Activated T-cell treated with anti-CD3 and anti-CD28 coated beads, Interleukin-2, amount 50 U/mL, for 1 hour (primary cell): Measurements from ENCODE around the gene SHISA9.

Experiments used
- DNase-seq: peaks from one replicate; pipeline ENCODE4 v3.0.0-alpha.2; 2020

The SHISA9 gene

GRCh38 chr16:13205352-13205751 lies 304.0 kb downstream of the SHISA9 start:
- no peak for DNase-seq

GRCh38 chr16:13206606-13207005 lies 305.2 kb downstream of the SHISA9 start:
- DNase-seq = no peak

- no peak for DNase-seq
These were observed 305.8 kb downstream of the SHISA9 start for GRCh38 chr16:13207151-13207550.

DNA sequence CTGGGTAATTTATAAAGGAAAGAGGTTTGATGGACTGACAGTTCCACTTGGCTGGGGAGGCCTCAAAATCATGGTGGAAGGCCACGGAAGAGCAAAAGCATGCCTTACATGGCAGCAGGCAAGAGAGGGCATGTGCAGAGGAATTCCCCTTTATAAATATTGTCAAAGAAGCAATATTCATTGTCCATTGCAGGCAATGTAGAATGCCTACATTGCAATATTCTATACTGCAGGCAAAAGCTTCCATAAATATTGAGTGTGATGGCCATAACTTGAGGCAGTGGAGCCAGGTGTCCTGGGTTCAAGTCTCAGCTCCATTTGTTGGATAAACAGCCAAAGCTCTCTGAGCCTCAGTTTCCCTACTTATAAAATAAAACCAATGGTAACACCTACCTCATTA lies 322.3 kb downstream of the SHISA9 start:
- no peak for DNase-seq

DNA sequence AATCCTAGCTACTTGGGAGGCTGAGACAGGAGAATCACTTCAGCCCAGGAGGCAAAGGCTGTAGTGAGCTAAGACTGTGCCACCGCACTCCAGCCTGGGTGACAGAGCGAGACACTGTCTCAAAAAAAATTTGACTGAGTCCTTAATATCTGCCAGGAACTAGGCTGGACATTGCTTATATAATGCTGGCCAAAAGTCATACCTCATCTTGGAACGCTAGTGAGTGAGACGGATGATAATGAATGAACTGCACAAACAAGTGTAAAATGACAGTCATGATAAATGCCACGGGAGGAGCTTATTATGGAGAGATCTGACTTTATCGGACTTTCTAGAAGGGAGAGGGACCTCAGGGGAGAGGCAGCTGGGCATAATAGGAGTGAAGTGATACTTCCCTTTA lies 327.6 kb downstream of the SHISA9 start:
- DNase-seq = no peak

- DNase-seq = no peak
These were observed 330.0 kb downstream of the SHISA9 start for GRCh38 chr16:13231365-13231764.

GRCh38 chr16:13234999-13235398 lies 333.6 kb downstream of the SHISA9 start:
- DNase-seq = no peak

DNA sequence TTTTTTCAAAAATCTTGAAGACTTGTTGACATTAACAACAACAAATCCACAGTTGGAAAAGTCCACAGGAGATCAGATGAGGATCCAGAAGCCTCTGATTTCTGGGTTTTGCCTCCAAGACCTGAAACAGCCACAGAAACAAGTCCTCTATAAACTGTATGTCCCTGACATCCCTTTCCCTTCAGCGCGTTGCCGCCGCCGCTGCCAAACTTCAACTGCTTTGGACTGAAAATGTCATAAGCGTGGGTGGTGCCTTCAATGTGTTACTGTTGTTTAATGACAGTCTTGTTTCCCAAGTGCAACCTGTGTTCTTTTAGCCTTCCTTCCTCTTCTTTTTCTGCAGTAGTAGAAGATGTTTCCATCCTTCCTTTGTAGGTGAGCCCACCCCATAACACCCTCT lies 334.9 kb downstream of the SHISA9 start:
- DNase-seq = no peak

DNA sequence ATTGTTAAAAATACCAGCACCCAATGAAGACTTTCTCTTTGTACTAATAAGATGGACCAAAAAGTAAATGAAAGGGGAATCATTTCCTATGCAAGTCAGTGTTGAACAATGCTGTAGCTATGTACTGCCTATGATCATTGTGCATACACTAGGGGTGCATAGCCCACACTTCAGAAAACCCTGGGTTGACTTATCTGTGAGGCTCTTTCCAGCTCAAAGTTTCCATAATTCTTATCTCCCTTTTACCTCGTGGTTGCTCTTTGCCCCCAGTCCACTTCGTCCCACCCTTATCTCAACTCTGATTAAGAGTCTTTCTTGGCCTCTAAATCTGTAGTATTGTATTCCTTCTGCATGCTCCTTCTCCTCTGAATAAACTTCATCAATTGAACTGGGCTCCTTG lies 336.8 kb downstream of the SHISA9 start:
- no peak for DNase-seq

DNA sequence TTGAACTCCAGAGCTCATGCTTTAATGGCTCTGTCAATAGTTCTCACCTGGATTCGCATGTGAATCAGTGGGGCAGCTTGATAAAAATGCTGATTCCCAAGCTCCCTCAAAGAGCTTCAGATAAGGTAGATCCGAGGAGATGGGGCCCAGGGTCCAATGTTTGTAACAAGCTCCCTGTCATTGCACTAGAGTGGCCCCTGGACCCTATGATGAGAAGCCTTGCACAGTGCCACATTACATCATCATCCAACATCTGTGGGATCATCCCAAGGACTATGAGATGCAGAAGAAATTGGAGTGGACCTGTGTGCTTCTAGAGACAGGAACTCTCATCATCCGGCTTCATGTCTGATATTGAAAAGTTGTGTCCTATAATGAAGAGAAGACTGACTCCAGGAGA lies 340.8 kb downstream of the SHISA9 start:
- DNase-seq = no peak

GRCh38 chr16:13244770-13245169 lies 343.4 kb downstream of the SHISA9 start:
- no peak for DNase-seq

DNA sequence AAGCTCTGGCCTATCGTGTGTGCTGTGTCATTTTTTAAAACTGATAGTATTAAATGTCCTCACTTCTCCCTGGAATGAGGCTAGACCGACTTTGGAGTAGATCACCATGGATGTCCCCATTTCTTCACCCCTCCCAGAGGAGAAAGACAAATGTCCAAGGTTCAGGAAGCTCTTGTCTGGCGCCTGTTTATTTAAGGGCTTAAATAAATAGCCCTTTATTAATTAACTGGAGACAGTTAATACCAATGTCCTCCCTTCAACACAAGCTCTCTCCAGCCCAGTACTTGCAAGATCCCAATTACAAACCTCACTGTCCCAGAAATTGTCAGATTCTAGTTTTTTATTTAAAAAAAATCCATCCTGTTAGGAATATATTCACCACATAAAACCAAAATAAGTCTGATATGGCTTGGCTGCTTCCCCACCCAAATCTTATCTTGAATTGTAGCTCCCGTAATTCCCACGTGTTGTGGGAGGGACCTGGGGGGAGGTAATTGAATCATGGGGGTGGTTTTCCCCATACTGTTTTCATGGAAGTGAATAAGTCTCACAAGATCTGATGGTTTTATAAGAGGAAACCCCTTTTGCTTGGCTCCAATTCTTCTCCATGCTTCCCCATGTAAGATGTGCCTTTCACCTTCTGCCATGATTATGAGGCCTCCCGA lies 344.4 kb downstream of the SHISA9 start:
- no peak for DNase-seq

GRCh38 chr16:13254998-13255614 lies 353.7 kb downstream of the SHISA9 start:
- DNase-seq = no peak

DNA sequence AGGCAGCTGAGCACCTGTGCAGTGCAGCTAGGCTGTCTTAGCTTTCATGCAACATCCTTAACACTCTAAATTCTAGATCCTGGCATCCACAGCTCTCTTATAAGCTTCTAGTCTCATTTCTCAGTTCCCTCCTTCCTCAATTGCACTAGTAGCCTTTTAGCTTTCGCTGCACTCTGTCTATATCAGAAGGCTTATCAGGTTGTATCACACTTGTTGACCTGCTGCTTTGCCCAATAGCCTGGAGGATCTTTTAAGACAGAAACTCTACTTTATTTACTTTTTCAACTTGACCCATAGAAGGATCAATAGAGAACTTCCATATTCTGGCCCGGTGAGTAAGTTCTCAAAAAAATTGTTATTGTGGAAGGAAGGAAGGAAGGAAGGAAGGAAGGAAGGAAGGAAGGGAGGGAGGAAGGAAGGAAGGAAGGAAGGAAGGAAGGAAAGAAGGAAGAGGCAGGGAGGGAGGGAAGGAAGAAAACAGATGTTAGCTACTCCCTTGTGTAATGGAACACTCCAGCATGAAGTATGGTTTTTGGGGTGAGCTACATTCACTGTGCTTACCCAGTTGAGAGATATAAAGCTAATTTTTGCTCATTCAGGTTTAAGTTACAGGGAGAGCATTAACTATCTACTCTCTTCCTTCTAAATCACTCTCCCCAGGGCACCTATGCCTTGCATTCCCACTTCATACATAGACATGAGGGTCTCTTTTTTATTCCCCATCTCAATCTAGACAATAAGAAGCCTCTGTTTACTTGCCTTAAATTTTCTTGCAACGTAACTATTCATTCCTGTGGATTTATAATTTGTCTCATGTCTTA lies 361.1 kb downstream of the SHISA9 start:
- no peak for DNase-seq

DNA sequence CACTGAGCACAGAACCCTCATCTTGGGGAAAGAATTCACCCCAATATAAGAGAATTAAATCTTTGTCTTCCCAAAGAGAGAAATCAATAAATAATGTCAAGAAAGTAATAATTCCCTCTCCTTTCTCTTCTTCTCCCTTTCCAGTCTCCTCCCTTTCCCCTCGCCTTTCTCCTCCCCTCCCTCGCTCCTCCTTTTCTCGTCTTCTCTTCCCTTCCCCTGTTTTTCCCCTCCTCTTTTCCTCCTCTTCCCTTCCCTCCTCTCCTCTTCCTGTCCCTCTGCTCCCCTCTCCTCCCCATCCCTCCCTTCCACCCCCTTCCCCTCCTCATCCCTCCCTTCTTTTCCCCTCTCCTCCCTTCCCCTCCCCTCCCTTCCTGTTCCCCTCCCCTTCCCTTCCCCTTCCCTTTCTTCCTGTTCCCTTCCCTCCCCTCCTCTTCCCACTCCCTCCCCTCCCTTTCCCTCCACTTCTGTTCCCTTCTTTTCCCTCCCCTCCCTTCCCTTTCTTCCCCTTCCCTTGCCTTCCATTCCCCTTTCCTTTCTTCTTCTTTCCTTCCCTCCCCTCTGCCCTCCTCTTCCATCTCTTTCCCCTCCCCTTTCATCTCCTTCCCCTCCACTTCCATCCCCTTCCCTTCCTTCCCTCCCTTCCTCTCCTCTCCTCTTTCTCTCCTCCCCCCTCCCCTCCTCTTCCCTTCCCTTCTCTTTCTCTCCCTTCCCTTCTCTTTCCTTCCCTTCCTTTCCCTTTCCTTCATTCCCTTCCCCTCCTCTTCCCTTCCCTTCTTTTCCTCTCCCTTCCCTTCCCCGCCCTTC lies 363.6 kb downstream of the SHISA9 start:
- DNase-seq = no peak

DNA sequence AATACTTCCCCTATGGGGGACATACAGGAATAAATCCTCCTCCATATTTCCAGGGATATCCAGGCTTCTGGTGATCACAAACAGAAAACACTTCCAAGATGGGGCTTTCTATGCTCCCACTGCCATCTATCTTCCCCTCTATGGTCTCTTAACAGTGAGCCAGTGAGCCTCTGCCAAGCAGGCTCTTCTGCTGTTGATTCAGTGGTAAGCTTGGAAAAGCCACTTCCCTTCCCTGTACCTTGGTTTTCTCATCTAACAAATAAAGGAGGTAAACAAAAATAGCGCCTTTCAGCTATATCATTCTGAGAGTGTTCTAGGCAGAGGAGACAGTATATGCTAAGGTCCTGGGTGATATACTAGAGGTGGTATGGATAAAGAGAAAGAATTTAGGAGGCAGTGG lies 368.0 kb downstream of the SHISA9 start:
- no peak for DNase-seq

- no peak for DNase-seq
These were observed 368.6 kb downstream of the SHISA9 start for GRCh38 chr16:13269905-13270528.

DNA sequence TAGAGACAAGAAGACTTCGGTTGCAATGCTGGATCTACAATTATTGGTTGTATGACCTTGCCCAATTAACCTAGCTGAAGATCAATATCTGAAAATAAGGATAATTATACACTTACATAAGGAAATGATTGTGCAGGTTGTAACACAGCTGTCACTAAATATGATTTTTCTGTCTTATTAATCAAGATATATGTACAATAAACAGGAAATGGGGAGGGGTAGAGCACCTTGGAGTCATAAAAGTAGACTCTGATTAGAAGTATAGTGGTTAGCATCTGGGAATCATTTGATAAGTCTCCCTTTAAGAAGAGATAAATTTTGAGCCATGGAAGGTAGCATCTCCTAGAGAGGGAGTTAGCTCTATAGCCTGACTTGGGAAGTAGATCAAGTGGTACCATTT lies 369.2 kb downstream of the SHISA9 start:
- no peak for DNase-seq

- no peak for DNase-seq
These were observed 388.1 kb downstream of the SHISA9 start for GRCh38 chr16:13289515-13289914.
